Activated naive CD4-positive, alpha-beta T cell treated with anti-CD3 and anti-CD28 coated beads, Interleukin-2, amount 50 U/mL, for 16 hours (primary cell): ENCODE data around the gene TBC1D4.
"Not testable (repeated sequence)": the region's sequence is repeated elsewhere in the genome, so short reads cannot be mapped to it uniquely, and the experiment has no call there.

Source experiments
- DNase-seq: peaks from one replicate; pipeline ENCODE4 v3.0.0-alpha.2; 2020

The TBC1D4 gene

GRCh38 chr13:75447493-75447892, 34.5 kb downstream of the TBC1D4 start:
- no peak for DNase-seq

- DNase-seq = no peak
Observed at GRCh38 chr13:75446874-75447273, 35.1 kb downstream of the TBC1D4 start.

DNA sequence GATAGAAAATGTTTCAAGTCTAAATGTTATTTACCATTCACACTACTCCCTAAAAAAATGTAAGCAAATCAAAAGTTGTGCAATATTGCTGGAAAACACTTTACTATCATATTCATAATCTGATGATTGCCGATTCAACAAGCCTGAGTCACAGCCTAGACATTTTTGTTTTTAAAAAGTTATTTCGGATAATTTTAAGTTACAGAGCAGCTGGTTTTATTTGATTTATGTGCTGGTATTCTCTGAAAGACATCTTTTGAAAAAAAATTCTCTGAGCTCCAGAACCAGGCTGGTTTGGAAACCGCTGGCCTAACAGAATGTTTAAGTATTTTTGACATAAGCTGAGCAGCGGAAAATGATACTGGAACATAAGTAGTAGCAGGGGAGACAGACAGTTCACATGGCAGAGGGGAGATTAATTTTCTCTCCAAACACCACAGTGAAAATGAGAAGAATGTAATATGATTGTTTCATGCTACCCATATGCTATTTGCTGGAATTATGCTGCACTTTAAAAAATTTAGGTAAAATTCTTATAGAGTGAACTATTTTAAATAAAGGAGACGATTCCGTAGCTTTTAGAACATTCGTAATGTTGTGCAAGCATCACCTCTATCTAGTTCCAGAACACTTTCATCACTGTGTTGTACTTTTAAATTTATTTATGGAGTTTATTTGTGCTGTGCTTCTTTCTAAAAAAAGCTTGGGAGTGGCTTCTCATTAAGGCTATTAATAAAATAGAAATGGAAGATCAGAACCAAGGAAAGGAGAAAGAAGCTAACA, 36.1 kb downstream of the TBC1D4 start:
- DNase-seq = no peak

DNA sequence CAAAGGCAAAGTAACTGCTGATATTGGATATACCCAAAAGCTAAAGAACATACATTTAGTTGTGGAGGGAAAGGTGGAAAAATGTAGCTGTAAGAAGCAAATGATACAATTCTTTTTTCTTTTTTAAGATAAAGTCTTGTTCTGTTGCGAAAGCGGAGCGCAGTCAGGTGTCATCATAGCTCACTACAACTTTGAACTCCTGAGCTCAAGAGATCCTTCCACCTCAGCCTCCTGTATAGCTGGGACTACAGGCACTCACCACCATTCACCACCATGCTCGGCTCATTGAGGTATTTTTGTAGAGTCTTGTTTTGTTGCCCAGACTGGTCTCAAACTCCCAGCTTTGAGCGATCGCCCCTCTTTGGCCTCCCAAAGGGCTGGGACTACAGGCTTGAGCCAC, 38.0 kb downstream of the TBC1D4 start:
- no peak for DNase-seq

DNA sequence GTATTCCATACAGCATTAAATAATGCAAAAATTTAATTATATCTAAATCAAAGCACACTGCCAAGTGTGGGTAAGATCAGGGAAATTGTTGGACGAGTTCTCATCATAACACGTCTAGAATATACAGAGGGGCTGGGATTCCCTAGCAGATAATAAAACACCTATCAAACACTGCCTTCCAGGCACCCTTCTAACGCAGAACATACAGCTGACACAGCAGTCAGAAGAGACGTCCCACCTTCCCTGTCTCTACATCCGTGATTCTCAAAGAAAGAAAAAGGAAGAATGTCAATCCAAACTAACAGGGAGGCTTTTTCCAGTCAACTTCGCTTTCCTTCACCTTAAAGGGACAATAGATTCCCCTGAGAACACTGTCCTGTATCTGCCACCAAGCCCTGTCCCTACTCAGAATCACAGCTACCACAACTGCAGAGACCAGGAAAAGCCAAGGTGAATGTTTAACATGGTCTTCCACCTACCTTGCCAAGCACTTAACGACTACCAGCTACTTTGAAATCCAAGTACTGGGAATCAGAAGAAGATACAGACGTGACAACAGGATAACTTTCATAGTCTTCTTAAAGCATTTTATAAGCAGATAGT, 38.5 kb downstream of the TBC1D4 start:
- DNase-seq = no peak

DNA sequence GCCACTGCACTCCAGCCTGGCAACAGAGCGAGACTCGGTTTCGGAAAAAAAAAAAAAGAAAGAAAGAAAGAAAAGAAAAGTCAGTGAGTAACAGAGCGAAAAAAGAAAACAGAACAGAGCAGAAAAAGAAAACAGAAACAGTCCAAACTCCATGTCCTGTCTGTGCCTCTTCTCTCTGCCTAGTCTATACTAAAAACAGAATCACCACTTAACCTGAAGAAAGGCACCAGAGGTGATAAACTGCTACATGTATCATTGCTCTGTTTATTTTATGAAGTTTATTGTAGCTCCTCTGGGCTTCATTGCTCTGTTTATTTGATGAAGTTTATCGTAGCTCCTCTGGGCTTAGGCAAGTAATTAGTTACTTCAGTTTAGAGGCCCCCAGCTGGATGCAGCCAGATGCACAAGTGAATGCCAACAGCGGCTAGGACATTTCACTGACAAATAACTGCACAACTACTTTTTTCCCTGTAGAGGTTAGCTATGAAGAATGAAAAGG, 39.2 kb downstream of the TBC1D4 start:
- DNase-seq = no peak

GRCh38 chr13:75440100-75440499, 41.9 kb downstream of the TBC1D4 start:
- DNase-seq = no peak

- no peak for DNase-seq
Observed at GRCh38 chr13:75437582-75438318, 44.2 kb downstream of the TBC1D4 start.

GRCh38 chr13:75434126-75434525, 47.8 kb downstream of the TBC1D4 start:
- DNase-seq = not testable (repeated sequence)

DNA sequence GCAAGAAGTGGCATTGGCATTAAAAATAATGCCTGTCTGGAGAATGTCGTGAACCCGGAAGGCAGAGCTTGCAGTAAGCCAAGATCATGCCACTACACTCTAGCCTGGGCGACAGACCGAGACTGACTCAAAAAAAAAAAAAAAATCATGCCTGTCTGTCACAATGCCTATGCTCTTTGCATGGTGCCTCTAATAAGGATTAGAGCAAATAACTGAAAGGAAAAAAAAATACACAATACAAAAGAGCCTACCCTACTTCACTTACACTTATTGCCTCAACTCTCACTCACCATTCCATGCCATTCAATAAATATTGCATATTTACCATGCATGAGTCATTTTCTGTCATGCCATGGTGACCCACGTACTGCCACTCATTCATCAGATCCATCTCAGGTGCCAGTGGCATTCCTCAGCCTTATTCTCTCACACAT, 49.1 kb downstream of the TBC1D4 start:
- DNase-seq = no peak

- no peak for DNase-seq
Observed at GRCh38 chr13:75432045-75432444, 49.9 kb downstream of the TBC1D4 start.

- DNase-seq = no peak
Observed at GRCh38 chr13:75430436-75431209, 51.3 kb downstream of the TBC1D4 start.

DNA sequence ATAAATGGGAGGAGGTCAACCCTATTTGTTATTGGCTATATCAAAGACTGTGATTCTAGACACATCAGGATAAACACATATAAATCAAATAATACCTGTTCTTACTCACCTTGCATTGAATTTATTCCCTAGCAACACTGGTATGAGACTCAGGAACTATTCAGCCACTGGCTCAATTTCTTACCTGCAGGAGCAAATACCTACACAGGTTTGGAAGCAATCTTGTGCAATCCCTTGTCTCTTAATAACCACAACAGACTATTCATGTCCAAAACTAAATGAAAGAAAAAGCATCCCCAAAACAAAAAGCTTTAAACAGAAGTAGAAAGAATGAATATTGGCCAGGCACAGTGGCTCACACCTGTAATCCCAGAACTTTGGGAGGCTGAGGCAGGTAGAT, 55.5 kb downstream of the TBC1D4 start:
- DNase-seq = no peak

GRCh38 chr13:75425216-75426009, 56.6 kb downstream of the TBC1D4 start:
- no peak for DNase-seq

GRCh38 chr13:75423946-75424345, 58.0 kb downstream of the TBC1D4 start:
- DNase-seq = no peak

GRCh38 chr13:75422028-75422427, 59.9 kb downstream of the TBC1D4 start:
- DNase-seq = no peak

DNA sequence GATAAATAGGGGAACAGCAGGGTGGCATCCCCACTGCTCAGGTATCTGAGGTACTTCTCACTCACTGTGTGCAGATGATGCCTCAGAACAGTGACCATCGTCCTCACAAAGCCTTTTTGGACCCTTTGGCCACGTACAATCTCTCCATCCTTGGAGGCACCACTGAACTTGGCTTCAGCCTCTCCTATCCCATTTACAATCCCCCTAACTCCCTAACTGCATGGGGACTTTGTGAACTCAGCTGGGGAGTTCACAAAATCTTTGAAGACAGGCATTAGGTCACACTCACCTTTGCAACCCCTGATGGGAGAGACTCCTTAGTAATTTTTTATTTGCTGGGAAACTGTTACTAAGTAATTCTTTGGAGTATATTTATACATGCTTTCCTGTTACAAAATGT, 60.8 kb downstream of the TBC1D4 start:
- no peak for DNase-seq

GRCh38 chr13:75419656-75420055, 62.3 kb downstream of the TBC1D4 start:
- DNase-seq = no peak

DNA sequence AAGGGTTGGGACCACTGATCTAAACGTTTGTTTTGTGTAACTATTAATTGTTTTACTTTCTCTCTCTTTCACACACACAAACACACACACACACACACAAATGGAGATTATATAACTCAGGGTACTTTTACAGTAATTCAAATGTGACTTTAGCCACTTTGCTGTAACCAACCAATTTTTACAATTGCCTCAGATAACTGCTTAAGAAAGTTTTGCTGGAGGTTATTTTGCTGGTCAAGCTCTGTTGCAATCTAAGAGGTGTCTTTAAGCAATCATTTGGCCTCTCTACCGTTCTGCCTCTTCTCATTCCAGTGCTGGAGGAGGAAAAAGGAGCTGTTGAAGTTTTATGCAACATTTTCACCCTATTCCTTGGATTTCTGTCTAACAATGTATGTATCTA, 63.0 kb downstream of the TBC1D4 start:
- no peak for DNase-seq

DNA sequence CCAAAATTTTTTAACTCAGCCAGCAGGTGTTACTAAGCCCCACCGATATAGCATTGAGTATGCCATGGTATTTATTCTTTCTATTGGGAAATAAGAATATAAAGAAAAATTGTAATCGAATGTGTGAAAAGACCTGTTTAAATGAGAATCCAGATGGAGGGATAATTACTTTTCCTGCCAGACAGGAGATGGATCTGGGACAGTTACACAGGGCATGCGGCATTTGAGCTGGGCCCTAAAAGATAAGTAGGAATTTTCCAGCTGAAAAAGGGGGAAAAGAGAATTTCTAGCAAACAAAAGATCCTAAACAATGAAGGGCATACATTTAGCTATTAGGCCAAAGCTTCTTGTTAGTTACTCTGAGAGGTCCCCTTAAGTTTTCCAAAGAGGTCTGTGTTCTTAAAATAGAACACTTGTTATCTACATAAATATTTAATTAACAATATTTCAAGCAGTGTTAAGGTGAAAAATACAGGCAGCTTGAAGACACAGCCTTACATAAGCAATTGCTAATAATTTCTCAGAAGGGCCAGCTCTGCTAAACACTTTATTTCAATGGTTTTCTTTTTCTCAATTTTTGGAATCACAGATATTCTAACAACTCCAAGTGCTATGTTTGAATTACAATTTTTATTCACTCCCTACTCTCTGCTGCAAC, 63.7 kb downstream of the TBC1D4 start:
- DNase-seq = no peak

DNA sequence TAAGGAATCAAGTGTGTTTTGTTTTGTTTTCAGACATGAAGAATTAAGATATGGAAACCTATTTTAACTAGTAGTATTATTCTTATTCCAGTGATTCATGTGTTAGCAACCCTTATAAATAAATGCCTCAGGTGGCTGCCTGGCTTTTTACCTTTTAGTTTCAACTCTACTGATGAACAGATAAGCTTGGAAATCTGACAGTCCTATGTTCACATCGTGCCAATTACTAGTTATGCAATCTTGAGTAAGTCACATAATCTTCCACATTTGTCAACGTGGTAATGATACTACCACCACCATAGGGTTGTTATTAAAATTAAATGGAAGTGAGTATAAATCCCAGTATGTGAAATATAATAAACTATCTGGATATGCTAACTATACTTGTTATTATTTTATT, 64.3 kb downstream of the TBC1D4 start:
- no peak for DNase-seq

DNA sequence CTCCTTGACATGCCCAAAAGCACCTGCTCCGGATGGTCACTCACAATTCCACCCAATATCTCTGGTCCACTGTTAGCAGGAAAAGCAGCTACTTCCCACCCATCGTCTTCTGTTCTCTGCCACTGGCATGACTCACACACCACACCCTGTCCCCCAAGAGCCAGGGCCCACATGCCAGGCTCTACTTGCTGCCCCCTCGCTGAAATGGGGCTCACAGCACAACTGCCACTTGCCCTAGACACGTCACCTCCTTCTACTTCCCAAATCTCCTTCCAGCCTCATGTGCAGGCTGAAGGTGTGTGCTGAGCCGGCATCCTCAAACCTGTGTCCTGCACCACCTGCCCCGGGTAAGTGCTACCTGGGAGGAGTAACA, 65.0 kb downstream of the TBC1D4 start:
- no peak for DNase-seq
